ENCODE measurements around the gene CGN.

DNA sequence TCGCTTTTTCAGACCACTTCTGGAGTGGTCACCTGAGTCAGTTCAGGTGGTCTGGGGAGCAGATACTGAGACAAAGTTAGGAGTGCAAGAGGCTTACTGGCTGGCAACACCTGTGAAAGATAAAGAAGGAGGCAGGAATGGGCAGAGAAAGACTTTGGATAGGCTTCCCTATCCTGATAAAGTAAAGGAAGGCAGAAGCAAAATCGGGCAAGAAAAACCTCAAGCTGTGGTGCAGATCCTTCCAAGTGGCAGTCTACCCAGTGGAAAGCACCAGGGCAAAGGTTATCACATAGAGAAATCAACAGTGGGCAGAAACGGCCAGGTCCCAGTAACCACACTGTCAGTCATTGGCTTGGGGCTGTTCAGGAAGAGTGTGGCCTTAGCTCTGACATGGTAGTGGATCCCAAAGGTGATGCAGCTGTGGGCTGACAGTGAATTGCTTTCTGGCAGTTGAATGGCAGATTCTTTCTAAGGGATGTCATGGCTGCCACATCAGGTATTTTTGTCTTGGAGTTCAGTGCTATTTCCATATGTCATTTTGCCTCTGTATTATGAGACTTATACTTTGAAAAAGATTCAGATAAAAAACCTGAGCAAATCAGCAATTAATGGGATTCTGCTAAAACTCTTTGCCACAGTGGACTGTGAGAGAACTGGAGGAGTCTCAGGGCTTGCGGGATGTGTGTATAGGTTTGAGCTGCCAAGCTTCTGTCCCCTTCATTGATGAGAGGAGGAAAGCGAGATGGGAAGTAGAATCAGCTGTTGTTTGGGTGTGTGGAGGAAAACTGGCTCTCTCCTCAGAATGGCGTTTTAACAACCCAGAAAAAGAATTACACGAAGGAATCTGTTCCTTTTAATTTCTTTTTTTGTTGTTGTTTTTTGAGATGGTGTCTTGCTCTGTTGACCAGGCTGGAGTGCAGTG lies 8.1 kb upstream of the CGN start:
- TF ChIP-seq, protein P1, sequence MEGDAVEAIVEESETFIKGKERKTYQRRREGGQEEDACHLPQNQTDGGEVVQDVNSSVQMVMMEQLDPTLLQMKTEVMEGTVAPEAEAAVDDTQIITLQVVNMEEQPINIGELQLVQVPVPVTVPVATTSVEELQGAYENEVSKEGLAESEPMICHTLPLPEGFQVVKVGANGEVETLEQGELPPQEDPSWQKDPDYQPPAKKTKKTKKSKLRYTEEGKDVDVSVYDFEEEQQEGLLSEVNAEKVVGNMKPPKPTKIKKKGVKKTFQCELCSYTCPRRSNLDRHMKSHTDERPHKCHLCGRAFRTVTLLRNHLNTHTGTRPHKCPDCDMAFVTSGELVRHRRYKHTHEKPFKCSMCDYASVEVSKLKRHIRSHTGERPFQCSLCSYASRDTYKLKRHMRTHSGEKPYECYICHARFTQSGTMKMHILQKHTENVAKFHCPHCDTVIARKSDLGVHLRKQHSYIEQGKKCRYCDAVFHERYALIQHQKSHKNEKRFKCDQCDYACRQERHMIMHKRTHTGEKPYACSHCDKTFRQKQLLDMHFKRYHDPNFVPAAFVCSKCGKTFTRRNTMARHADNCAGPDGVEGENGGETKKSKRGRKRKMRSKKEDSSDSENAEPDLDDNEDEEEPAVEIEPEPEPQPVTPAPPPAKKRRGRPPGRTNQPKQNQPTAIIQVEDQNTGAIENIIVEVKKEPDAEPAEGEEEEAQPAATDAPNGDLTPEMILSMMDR (IDR thresholded peaks at IDR 0.05; ENCODE audit: poor library complexity, severe bottlenecking): no peak
- TF ChIP-seq EZH2 (IDR thresholded peaks at IDR 0.05; ENCODE audit: borderline replicate concordance, insufficient read depth, low read length, poor library complexity, severe bottlenecking): no peak
- TF ChIP-seq, protein P2, sequence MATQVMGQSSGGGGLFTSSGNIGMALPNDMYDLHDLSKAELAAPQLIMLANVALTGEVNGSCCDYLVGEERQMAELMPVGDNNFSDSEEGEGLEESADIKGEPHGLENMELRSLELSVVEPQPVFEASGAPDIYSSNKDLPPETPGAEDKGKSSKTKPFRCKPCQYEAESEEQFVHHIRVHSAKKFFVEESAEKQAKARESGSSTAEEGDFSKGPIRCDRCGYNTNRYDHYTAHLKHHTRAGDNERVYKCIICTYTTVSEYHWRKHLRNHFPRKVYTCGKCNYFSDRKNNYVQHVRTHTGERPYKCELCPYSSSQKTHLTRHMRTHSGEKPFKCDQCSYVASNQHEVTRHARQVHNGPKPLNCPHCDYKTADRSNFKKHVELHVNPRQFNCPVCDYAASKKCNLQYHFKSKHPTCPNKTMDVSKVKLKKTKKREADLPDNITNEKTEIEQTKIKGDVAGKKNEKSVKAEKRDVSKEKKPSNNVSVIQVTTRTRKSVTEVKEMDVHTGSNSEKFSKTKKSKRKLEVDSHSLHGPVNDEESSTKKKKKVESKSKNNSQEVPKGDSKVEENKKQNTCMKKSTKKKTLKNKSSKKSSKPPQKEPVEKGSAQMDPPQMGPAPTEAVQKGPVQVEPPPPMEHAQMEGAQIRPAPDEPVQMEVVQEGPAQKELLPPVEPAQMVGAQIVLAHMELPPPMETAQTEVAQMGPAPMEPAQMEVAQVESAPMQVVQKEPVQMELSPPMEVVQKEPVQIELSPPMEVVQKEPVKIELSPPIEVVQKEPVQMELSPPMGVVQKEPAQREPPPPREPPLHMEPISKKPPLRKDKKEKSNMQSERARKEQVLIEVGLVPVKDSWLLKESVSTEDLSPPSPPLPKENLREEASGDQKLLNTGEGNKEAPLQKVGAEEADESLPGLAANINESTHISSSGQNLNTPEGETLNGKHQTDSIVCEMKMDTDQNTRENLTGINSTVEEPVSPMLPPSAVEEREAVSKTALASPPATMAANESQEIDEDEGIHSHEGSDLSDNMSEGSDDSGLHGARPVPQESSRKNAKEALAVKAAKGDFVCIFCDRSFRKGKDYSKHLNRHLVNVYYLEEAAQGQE (IDR thresholded peaks at IDR 0.05; ENCODE audit: borderline replicate concordance): no peak
- TF ChIP-seq POLR2AphosphoS5 (IDR thresholded peaks at IDR 0.05): peak; percentile 56
- TF ChIP-seq RAD21 (conservative IDR thresholded peaks at IDR 0.05): no peak

Measured in neural cell (in vitro differentiated cells).